Suprapubic skin (tissue), 4 donors: ENCODE data around the gene PTPRD. TPM values are rescaled to one million over a fixed set of nuclear protein-coding genes. Genes with fewer than 3 reads are reported as not detected.

ENCODE experiments used
- DNase-seq, 2 donors: peaks; one replicate each; pipeline ENCODE4 v3.0.0-alpha.2; 2019; ENCODE audit warnings: low spot score in 2 of 2
- H3K27ac ChIP-seq: fragments of 200-600 bp; sonication (generic); one replicate; pipeline ENCODE4 v1.5.1; 2019
- H3K27me3 ChIP-seq: fragments of 200-600 bp; sonication (generic); one replicate; pipeline ENCODE4 v1.5.1; 2019
- H3K36me3 ChIP-seq: fragments of 200-600 bp; sonication (generic); one replicate; pipeline ENCODE4 v1.5.1; 2019
- H3K4me1 ChIP-seq: fragments of 200-600 bp; sonication (generic); one replicate; pipeline ENCODE4 v1.5.1; 2019
- H3K4me3 ChIP-seq: fragments of 200-600 bp; sonication (generic); one replicate; pipeline ENCODE4 v1.5.1; 2019; ENCODE audit warnings: mild to moderate bottlenecking
- H3K9me3 ChIP-seq: fragments of 200-600 bp; sonication (generic); one replicate; pipeline ENCODE4 v1.5.1; 2019
- EP300 ChIP-seq: sonication (generic); formaldehyde crosslinking; IDR thresholded peaks from one replicate; pipeline ENCODE4 v1.6.1; 2017; ENCODE audit warnings: antibody characterized with exemption
- POLR2A ChIP-seq, 2 donors: fragments of 450-650 bp; IDR thresholded peaks; one replicate each; pipeline ENCODE4 v1.6.1; 2017; ENCODE audit warnings: antibody characterized with exemption in 2 of 2, mild to moderate bottlenecking in 2 of 2, moderate library complexity in 2 of 2
- POLR2AphosphoS5 ChIP-seq, 3 donors: sonication (generic); formaldehyde crosslinking; IDR thresholded peaks; one replicate each; pipeline ENCODE4 v1.6.1; 2017; ENCODE audit warnings: antibody characterized with exemption in 3 of 3
- WGBS: methylation state at CpG from one replicate; pipeline ENCODE4 v1.1.5; 2018; 5-methylcytosine and 5-hydroxymethylcytosine counted together
- total RNA-seq, 4 donors: library from RNA; depleted of rRNA; stranded (reverse); fragments of >200 nt; gene quantifications; one replicate each; pipeline ENCODE4 v1.1.0, GENCODE V29; 2016
- TF ChIP-seq, protein P1 (sequence below), 2 donors: fragments of 200-600 bp in 1 of 2; fragments of 450-650 bp in 1 of 2; sonication (generic) in 1 of 2; IDR thresholded peaks; one replicate each; pipeline ENCODE4 v1.5.1; 2016 to 2019; ENCODE audit warnings: antibody characterized with exemption in 2 of 2, mild to moderate bottlenecking in 1 of 2, moderate library complexity in 1 of 2

The PTPRD gene
- total RNA-seq, 4 donors from 2014 or later, result 0.49 to 3.3 (median 2.5) TPM

DNA sequence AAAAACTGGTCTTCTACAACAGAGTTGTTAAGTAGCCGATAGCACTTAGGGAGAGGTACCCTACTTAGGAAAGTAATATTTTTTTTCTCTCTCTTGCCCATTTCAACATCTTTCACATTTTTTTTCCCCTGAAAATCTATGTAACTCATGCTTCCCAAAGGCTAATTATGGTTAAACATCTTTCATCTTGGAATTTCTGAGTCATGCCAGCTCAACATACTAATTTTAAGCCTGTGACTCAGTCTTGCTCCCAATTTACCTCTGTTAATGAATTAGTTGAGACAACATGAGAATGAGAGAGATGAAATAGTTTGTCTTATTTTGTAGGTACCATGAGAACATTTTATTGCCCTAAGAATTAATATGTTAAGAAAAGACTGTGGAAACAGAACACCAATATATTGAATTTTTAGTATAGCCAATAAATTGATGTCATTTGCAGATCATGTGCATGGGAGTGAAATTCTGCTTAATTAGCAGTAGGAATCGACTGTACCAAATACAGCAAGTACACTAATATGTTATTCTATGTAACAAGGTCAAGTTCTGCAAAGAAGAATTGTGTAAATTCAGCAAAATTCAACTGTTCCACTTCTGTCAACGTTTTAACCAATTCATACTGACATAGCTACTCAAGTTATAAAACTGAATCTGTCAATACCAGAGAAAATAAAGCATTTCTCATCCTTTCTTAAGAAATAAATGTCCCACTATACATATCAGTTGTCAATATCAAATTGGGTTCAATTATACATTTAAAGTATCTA, 550.0 kb downstream of the PTPRD start:
- Histone ChIP-seq H3K27ac (no peak overlapping the region), H3K4me3 (no peak overlapping the region), H3K36me3 (no peaks in the 10 kb centered on the region), H3K9me3 (no peaks in the 10 kb centered on the region), H3K4me1 (peaks cover 17% of the 10 kb centered on the region), H3K27me3 (no peaks in the 10 kb centered on the region)
- WGBS, result 53% methylated on average over 3 of the region's 3 CpGs
- TF ChIP-seq EP300, result no peak
- no peak for TF ChIP-seq POLR2AphosphoS5 (IDR thresholded peaks at IDR 0.05)
- TF ChIP-seq, protein P1, sequence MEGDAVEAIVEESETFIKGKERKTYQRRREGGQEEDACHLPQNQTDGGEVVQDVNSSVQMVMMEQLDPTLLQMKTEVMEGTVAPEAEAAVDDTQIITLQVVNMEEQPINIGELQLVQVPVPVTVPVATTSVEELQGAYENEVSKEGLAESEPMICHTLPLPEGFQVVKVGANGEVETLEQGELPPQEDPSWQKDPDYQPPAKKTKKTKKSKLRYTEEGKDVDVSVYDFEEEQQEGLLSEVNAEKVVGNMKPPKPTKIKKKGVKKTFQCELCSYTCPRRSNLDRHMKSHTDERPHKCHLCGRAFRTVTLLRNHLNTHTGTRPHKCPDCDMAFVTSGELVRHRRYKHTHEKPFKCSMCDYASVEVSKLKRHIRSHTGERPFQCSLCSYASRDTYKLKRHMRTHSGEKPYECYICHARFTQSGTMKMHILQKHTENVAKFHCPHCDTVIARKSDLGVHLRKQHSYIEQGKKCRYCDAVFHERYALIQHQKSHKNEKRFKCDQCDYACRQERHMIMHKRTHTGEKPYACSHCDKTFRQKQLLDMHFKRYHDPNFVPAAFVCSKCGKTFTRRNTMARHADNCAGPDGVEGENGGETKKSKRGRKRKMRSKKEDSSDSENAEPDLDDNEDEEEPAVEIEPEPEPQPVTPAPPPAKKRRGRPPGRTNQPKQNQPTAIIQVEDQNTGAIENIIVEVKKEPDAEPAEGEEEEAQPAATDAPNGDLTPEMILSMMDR (IDR thresholded peaks at IDR 0.05), result no peak
- TF ChIP-seq POLR2A (IDR thresholded peaks at IDR 0.05), result no peak
- DNase-seq, result no peak

DNA sequence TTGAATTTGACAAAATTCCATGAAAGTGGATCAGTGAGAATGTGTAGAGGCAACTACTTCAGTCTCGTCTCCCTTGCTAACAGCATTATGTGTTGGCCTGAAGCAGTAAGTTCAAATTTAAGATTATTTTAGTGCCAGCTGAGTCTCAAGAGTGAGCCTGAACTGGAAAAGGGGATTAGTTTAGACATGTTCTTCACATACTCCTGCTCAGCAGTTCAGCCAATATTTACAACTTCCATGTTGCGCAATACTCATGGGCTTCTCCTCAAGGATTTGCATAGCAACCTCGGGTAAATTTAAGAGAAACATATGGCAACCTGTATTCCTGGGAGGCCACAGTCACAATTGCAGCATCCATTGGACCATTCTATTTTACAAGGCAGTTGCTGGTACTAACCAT, 553.8 kb downstream of the PTPRD start:
- H3K9me3 ChIP-seq, result no peaks in the 10 kb centered on the region
- no peaks in the 10 kb centered on the region for H3K36me3 ChIP-seq
- no peaks in the 10 kb centered on the region for H3K27me3 ChIP-seq
- whole genome bisulfite sequencing, result 31% methylated on average over 3 of the region's 3 CpGs
- H3K27ac ChIP-seq, result no peak overlapping the region
- no peak for DNase-seq
- H3K4me3 ChIP-seq, result no peak overlapping the region
- H3K4me1 ChIP-seq, result peaks cover 17% of the 10 kb centered on the region
- TF ChIP-seq, protein P1 (IDR thresholded peaks at IDR 0.05), result no peak
- no peak for TF ChIP-seq EP300

DNA sequence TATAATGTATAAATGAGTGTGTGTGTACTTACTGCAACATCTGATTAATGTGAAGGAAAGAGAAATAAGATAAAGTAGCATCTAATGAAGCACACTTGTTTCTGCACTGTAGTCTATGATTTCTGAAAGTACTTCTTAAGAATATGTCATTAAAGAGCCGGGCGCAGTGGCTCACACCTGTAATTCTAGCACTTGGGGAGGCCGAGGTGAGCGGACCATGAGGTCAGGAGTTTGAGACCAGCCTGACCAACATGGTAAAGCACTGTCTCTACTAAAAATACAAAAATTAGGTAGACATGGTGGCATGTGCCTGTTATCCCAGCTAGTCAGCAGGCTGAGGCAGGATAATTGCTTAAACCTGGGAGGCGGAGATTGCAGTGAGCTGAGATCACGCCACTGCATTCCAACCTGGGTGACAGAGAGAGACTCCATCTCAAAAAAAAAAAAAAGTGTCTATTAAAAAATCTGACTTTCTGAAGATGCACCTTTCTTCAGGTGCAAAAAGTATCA, 556.9 kb downstream of the PTPRD start:
- WGBS, result 80% methylated on average over 6 of the region's 6 CpGs
- H3K4me3 ChIP-seq, result no peak overlapping the region
- no peaks in the 10 kb centered on the region for H3K27me3 ChIP-seq
- H3K36me3 ChIP-seq, result no peaks in the 10 kb centered on the region
- H3K9me3 ChIP-seq, result no peaks in the 10 kb centered on the region
- no peak for TF ChIP-seq POLR2AphosphoS5 (IDR thresholded peaks at IDR 0.05)
- TF ChIP-seq POLR2A (IDR thresholded peaks at IDR 0.05), result no peak
- TF ChIP-seq, protein P1 (IDR thresholded peaks at IDR 0.05), result no peak
- TF ChIP-seq EP300, result no peak
- no peak overlapping the region for H3K27ac ChIP-seq
- DNase-seq, result peak in 1 of 2 donors; percentile 54
- peaks cover 17% of the 10 kb centered on the region for H3K4me1 ChIP-seq

DNA sequence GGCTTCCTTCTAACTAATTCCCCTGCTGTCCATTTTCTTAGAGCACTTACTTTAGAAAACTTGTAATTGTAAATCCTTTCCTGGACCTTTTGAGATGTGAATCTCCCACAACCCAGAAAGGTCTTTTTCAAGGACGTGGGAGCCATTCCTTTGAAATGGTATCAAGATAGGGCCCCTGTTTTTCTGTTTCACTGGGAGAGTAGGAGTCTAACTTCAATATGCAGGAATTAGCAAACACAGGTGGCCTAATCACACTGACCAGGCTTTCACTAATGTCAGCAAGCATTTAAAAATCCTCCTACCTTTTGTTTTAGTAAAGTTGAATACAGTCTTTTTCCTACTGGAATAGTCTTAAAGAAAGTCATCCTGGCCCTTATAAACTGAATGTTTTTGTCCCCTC, 558.3 kb downstream of the PTPRD start:
- H3K27ac ChIP-seq, result no peak overlapping the region
- H3K9me3 ChIP-seq, result no peaks in the 10 kb centered on the region
- DNase-seq, result no peak
- no peaks in the 10 kb centered on the region for H3K27me3 ChIP-seq
- no peaks in the 10 kb centered on the region for H3K36me3 ChIP-seq
- WGBS, result 78% methylated on average over 1 of the region's 1 CpG
- no peak overlapping the region for H3K4me3 ChIP-seq
- H3K4me1 ChIP-seq, result peaks cover 8% of the 10 kb centered on the region
- TF ChIP-seq, protein P1 (IDR thresholded peaks at IDR 0.05), result no peak
- no peak for TF ChIP-seq POLR2AphosphoS5 (IDR thresholded peaks at IDR 0.05)
- no peak for TF ChIP-seq POLR2A (IDR thresholded peaks at IDR 0.05)
- TF ChIP-seq EP300, result no peak

DNA sequence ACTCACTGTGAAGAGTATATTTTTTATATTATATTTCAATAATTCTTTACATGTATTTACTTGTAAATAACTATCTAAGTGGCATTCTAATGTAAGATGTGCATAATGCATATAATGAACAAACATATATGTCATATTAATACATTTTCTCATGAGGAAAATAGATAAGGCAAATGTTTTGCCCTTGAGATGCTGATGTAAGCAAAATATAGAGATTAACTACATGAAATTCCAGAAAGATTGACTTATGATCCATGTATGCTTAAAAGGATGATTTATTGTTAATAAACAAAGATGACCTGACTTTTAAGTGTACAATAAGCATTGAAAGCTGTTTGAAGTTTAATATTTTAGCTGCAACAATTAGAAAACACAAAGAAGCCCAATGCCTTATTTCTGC, 559.9 kb downstream of the PTPRD start:
- no peak for TF ChIP-seq POLR2A (IDR thresholded peaks at IDR 0.05)
- TF ChIP-seq, protein P1 (IDR thresholded peaks at IDR 0.05), result no peak
- TF ChIP-seq EP300, result no peak
- no peak for TF ChIP-seq POLR2AphosphoS5 (IDR thresholded peaks at IDR 0.05)
- Histone ChIP-seq H3K4me1 (no peaks in the 10 kb centered on the region), H3K27ac (no peak overlapping the region), H3K9me3 (no peaks in the 10 kb centered on the region), H3K27me3 (no peaks in the 10 kb centered on the region), H3K4me3 (no peak overlapping the region), H3K36me3 (no peaks in the 10 kb centered on the region)
- no peak for DNase-seq
